EH (cell line): Measurements from ENCODE around the gene POU2AF2.
"Not testable (repeated sequence)": the region's sequence is repeated elsewhere in the genome, so short reads cannot be mapped to it uniquely, and the experiment has no call there.

Source experiments
- DNase-seq: peaks from one replicate; pipeline ENCODE4 v3.0.0-alpha.2; 2015; ENCODE audit warnings: low read depth

Gene POU2AF2

GRCh38 chr11:111303461-111303860, 57.9 kb downstream of the POU2AF2 start:
- no peak for DNase-seq

DNA sequence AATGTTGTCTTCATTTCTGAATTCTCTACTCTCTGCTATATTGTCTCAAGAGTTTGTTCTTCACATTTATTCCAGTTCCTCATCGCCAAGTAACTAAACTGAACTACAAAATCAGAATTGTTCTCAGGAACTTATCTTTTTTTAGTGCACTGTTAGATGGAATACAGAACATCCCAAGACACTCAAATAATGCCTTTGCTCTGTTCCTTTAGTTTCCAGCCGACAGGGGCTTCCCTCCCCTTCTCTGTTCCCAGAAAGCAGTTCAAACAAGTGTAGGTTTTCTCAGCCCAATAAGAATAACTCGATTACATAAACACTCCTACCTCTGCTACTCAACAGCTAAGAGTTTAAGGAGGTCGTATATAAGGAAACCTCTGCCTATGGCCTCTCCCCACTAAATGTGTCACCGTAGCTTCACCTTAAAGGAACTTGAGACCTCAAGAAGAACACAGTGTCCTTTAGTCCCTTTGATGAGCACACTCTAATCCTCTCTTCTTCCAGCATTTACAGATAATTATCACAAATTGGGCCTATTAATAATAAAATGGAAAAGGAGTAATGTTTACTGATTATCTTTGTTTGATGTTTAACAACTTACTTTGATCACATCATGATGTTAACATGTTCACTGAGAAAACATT, 59.8 kb downstream of the POU2AF2 start:
- DNase-seq, result no peak

DNA sequence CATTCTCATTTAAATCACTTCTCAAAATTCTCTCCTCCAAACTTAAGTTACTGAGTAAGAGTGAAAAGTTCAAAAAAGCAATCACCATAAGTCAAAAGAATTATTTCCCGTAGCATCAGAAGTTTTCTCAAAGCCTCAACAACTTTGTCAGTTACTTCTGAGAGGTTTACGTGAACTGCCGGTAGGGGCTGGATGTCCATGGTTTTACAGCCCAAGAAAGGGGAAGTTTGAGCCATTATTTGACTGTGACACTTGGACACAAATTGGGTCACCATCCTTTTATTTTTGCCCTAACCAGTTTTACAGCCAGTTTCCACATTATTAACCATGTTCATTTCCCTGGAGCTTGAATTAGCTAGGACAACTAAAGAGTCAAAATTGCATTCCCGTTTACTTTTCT, 60.4 kb downstream of the POU2AF2 start:
- no peak for DNase-seq

- DNase-seq, result no peak
Observed at GRCh38 chr11:111306321-111306720, 60.8 kb downstream of the POU2AF2 start.

DNA sequence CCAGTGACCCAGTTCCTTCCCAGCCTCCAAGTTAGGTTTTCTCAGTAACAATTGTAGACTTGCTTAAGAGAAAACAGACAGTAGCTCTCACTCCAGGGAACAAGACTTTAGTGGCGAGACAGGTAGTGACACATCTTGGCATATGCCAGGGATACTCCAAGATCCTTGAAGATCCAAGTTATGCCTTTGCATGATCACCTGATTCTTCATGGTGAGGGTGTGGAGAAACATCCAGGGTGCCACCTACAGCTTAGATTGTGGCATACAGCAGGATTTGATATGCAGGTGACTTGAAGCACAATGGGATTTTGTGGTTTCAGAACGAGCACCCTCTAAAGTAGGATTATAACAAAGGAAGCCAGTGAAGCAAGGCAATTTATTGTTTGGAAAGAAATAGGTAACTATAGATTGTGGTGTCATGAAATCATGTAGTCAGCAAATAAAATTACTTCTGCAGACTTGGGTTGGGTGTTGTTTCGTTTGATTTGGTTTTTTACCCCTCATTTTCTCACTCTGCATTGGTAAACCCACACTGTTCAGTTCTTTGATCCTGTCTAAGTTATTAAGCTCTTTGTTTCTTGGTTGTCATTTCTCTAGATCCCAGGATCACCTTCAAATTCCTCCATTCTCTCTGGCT, 62.1 kb downstream of the POU2AF2 start:
- no peak for DNase-seq

DNA sequence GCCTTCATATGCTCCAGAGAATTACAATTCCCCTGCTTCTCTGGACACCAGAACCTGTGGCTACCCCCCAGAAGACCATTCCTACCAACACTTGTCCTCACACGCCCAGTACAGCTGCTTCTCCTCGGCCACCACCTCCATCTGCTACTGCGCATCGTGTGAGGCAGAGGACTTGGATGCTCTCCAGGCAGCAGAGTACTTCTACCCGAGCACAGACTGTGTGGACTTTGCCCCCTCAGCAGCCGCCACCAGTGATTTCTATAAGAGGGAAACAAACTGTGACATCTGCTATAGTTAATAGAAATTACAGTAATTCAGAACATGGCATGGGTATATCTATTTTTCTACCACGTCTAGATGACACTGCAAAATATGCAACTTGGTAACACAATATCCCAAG, 62.6 kb downstream of the POU2AF2 start:
- no peak for DNase-seq

GRCh38 chr11:111309215-111309915, 63.8 kb downstream of the POU2AF2 start:
- no peak for DNase-seq

DNA sequence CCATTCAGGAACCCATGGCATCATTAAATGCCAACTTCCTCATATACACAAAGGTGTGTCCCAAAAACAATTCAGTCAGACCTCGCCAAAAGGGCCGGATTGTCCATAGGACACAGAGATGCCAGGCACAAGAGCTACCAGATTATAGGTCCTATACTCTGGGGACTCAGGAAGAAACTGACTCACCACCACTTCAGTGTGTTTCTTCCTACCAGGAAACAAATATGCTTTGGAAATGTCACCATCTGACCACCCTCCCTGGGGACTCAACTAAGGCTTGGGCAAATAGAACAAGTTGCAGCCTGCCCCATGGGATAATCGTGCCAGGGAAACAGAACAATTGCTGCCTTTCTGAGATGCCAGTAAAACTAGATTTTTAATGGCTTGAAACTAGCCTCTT, 64.6 kb downstream of the POU2AF2 start:
- no peak for DNase-seq

DNA sequence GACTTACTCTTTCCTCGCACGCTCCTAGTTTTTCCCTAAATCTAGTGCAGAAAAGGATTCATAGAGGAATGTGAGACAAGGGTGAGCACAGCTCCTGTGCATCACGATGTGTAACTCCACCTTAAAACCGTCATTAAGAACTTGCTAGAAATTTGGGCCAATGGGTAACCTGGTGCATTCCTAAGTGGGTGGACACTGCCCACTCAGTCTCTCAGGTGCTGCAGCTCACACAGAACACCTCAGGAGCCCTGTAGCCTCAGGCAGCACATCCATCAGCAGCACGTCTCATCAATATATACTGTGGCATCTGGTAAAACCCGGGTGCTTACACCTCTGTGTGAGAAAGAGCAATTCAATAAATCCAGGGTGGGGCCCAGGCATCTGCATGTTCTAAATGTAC, 65.2 kb downstream of the POU2AF2 start:
- DNase-seq, result no peak

GRCh38 chr11:111312076-111312475, 66.6 kb downstream of the POU2AF2 start:
- no peak for DNase-seq

DNA sequence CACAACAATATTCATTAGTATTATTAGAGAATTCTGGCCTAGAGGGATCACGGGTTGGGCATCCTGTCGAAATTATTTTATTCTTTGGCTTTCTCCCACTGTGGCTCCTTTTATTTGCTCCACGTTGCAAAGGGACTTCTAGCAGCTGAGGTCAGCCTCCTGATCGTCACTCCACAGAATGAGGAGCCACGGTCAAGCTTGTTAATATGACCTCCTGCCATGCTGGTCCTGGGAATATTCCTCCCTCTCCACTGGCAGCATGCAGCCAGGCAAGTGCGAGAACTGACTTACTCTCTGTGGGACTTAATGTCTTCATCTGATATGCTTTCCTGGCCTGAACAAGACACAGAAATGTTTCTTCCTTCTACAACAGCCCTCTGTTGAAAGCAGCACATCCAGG, 73.8 kb downstream of the POU2AF2 start:
- DNase-seq, result no peak

DNA sequence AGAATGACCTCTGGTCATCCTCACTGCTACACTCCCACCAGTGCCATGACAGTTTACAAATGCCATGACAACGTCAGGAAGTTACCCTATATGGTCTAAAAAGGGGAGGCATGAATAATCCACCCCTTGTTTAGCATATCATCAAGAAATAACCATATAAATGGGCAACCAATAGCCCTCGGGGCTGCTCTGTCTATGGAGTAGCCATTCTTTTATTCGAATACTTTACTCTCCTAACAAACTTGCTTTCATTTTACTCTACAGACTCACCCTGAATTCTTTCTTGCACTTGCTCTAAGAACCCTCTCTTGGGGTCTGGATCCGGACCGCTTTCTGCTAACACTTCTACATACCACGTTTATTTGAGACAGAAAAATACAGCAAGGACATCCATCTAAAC, 74.7 kb downstream of the POU2AF2 start:
- not testable (repeated sequence) for DNase-seq

GRCh38 chr11:111320728-111321568, 75.4 kb downstream of the POU2AF2 start:
- DNase-seq, result no peak

DNA sequence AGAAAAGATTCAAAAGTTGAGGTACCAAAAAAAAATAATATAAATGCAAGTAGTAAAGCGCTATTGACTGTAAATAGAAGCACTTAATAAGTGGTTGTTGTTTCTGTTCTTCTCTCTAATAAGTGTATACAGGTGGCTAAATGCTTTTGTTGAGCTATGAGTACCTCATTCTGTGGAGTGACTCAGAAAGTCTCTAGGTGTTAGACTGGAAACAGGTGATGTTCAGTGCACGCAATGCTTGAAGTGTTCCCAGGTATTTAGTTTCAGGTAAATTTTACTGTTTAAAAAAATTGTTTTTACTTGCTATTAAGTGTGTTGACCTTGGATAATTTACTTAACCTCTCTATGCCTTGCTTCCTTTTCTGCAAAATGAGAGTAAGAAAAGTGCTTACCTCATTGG, 77.0 kb downstream of the POU2AF2 start:
- no peak for DNase-seq

DNA sequence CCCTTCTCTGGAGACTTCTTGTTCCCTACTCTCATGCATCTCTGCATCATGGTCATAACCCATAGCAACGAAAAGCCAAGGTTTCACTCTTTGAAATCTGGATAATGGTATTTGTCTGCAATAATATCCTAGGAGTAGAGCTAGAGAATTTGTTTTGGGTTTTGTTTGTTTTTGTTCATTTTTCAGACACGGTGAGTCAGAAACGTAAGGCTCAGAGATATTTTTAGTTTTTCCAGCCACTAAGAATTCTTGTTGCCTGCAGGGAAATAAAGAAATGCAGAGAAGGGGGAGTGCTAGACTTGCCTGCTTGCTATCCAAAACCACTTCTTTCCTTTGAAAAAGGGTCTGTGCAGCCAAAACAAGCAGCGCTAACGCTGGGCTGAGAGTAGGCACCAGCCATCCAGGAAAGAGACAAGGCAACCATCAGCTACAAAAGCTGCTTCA, 78.8 kb downstream of the POU2AF2 start:
- DNase-seq, result peak; percentile 75

GRCh38 chr11:111325259-111325658, 79.7 kb downstream of the POU2AF2 start:
- DNase-seq, result no peak

- no peak for DNase-seq
Observed at GRCh38 chr11:111326824-111327223, 81.3 kb downstream of the POU2AF2 start.

DNA sequence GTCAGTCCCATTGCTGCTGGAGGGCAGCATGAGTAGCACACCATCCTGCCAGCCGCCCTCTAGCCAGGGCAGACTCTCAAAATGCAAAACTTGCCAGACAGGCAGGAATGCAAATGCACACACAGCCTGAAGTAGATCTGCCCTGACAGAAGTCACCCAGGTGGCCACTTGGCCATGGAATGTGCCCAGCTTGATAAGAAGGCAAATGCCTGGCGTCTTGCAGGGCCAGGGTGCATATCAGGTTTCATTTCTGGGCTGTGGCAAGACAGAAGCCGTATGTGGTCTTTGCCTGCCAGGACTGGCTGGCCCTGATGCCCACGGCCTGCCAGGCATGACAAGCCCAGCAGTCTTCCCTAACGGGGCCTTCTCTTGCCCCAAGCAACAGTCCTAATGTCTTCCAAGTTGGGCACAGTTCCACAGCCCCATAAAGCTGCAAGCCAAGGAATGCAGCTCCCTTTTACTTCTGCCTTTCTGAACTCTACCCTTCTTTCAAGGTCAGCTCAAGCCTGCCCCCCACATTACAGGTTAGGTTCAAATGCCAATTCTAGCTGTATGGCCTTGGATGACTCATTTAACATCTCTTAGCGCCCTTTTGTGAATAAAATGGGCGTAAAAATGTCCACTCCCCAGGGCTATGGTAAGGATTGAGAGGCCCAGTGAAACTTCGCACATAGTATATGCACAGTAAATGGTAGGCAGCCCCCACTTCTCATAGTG, 82.5 kb downstream of the POU2AF2 start:
- peak; percentile 29 for DNase-seq

DNA sequence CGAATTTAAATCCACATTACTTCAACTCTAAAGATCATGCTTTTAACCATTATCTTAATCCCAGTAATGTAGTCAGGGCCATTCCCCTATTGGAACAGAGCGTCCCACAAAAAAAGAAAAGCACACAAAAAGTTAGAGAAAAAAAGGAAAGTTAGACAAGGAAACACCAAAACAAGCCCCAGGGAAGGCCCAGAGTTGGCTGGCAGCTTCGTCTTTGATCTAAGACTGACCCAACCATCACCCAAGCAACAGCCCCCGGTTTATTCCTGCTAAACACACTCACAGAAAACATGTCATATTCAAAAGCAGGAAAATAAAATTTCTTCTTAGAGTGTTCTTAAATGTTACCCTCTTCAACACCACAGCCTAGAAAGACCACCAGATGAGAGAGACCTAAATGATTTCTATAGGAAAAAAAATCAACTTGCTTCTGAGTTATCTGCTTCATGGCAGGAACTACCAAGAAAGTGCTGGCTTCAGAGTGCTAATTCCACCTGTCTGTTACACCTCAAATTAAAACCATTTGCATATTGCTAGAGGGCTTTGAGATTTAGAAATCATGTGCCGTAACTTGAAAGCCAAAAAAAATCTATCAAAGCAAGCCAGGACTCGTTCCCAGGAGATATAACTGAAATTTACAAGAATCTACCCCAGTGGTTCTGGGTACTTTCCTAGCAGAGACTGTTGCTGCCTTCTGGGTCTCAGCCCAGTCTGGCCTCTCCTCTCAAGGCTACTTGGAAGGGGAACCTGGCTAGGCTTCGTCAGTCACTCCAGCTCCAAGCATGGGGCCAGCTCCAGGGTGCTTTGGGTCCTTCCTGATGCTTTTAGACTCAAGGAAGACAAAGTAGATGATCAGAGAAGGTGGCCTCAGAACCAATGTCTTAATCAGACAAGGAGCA, 84.0 kb downstream of the POU2AF2 start:
- no peak for DNase-seq

DNA sequence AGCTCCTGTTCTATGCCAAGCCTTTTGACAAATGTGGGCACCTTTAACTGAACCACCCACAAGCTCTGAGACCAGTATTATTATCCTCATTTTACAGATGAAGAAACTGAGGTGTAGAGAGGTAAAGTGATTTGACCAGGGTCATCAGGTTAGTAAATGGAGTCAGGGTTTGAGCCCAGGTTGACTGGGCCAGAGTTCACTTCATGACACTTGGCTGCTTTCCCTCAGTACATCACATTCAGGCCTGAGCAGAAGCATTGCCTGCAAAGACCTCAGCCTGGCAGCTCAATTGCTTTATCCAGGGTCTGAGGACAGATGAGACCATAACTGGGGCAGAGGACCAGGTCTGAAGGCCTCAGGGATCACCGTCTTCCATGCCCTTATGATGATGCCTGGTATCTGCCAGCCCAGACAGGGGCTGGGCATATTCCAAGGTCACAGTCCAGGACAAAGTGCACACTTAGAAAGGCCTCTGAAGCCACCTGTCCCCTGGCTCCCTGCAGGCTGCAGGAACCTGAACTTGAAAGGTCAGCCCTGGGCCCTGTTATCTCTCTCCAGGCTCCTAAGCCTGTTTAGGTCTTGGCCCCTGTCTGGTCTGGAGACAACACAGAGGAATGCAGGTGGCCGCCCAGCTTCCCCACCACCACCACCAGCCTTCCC, 84.8 kb downstream of the POU2AF2 start:
- DNase-seq, result no peak
